HG03558 (cell line): Measurements from ENCODE around the gene FOXN1.

Experiments
- ATAC-seq: cut with Tn5 transposase; IDR thresholded peaks from one replicate; pipeline ENCODE4 v1.9.1; 2021; ENCODE audit warnings: moderate number of reproducible peaks; ENCODE audit not compliant: unreplicated experiment; ENCODE audit errors: extremely low read depth

FOXN1 gene

GRCh38 chr17:28477928-28478327 lies 28.2 kb upstream of the FOXN1 start:
- no peak for ATAC-seq

- ATAC-seq = no peak
Observed at GRCh38 chr17:28478712-28479615, 27.2 kb upstream of the FOXN1 start.

- ATAC-seq = no peak
Observed at GRCh38 chr17:28480278-28480677, 25.9 kb upstream of the FOXN1 start.

GRCh38 chr17:28480799-28481571 lies 25.2 kb upstream of the FOXN1 start:
- ATAC-seq = no peak

GRCh38 chr17:28482551-28483199 lies 23.5 kb upstream of the FOXN1 start:
- ATAC-seq = no peak

GRCh38 chr17:28484296-28484695 lies 21.9 kb upstream of the FOXN1 start:
- ATAC-seq = peak; percentile 80

- ATAC-seq = no peak
Observed at GRCh38 chr17:28485049-28485448, 21.1 kb upstream of the FOXN1 start.

GRCh38 chr17:28487881-28488532 lies 18.1 kb upstream of the FOXN1 start:
- no peak for ATAC-seq

- ATAC-seq = no peak
Observed at GRCh38 chr17:28488533-28489276, 17.4 kb upstream of the FOXN1 start.

GRCh38 chr17:28491286-28491685 lies 14.9 kb upstream of the FOXN1 start:
- ATAC-seq = no peak

GRCh38 chr17:28491860-28492259 lies 14.3 kb upstream of the FOXN1 start:
- no peak for ATAC-seq

GRCh38 chr17:28492352-28493310 lies 13.5 kb upstream of the FOXN1 start:
- no peak for ATAC-seq

- no peak for ATAC-seq
Observed at GRCh38 chr17:28493460-28493859, 12.7 kb upstream of the FOXN1 start.

GRCh38 chr17:28494445-28495188 lies 11.5 kb upstream of the FOXN1 start:
- ATAC-seq = no peak

GRCh38 chr17:28495635-28496034 lies 10.5 kb upstream of the FOXN1 start:
- no peak for ATAC-seq

- ATAC-seq = no peak
Observed at GRCh38 chr17:28497931-28498330, 8.2 kb upstream of the FOXN1 start.

GRCh38 chr17:28498652-28499363 lies 7.3 kb upstream of the FOXN1 start:
- ATAC-seq = no peak

- no peak for ATAC-seq
Observed at GRCh38 chr17:28499364-28499664, 6.8 kb upstream of the FOXN1 start.
